ENCODE measurements around the gene PKNOX2. TPM values are rescaled to one million over a fixed set of nuclear protein-coding genes. Genes with fewer than 3 reads are reported as not detected.

The PKNOX2 gene
- total RNA-seq, 2 donors from 2014 or later: 5.5 to 6.9 TPM

DNA sequence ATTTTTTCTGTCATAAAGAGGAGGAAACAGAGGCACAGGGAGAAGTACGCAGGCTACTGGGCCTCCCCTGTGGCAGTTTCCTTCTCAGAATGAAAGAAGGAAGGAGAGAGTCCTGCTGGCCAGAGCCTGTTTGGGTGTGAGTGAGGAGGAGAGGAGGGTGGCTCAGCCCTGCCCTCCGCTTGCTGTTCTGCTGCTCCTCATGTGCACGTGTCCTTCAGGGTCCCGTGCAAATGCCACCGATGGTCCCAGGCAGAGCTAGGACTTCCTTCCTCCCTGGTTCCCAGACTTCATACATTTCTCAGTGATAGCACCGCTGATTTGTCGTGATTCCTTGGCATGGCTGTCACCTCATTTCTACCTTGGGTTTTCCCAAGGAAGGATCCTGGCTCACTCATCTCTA is 88.7 kb downstream of the PKNOX2 start:
- Histone ChIP-seq H3K9me3 (no peaks in the 10 kb centered on the region), H3K4me1 (peaks cover 0 to 20% of the 10 kb centered on the region in 2 donors), H3K4me3 (no peak overlapping the region), H3K36me3 (no peaks in the 10 kb centered on the region), H3K27ac (peak overlapping the region in 1 of 2 donors; percentile 11), H3K27me3 (no peaks in the 10 kb centered on the region)
- TF ChIP-seq, protein P1, sequence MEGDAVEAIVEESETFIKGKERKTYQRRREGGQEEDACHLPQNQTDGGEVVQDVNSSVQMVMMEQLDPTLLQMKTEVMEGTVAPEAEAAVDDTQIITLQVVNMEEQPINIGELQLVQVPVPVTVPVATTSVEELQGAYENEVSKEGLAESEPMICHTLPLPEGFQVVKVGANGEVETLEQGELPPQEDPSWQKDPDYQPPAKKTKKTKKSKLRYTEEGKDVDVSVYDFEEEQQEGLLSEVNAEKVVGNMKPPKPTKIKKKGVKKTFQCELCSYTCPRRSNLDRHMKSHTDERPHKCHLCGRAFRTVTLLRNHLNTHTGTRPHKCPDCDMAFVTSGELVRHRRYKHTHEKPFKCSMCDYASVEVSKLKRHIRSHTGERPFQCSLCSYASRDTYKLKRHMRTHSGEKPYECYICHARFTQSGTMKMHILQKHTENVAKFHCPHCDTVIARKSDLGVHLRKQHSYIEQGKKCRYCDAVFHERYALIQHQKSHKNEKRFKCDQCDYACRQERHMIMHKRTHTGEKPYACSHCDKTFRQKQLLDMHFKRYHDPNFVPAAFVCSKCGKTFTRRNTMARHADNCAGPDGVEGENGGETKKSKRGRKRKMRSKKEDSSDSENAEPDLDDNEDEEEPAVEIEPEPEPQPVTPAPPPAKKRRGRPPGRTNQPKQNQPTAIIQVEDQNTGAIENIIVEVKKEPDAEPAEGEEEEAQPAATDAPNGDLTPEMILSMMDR (IDR thresholded peaks at IDR 0.05): no peak
- no peak for DNase-seq (ENCODE audit: low spot score)

DNA sequence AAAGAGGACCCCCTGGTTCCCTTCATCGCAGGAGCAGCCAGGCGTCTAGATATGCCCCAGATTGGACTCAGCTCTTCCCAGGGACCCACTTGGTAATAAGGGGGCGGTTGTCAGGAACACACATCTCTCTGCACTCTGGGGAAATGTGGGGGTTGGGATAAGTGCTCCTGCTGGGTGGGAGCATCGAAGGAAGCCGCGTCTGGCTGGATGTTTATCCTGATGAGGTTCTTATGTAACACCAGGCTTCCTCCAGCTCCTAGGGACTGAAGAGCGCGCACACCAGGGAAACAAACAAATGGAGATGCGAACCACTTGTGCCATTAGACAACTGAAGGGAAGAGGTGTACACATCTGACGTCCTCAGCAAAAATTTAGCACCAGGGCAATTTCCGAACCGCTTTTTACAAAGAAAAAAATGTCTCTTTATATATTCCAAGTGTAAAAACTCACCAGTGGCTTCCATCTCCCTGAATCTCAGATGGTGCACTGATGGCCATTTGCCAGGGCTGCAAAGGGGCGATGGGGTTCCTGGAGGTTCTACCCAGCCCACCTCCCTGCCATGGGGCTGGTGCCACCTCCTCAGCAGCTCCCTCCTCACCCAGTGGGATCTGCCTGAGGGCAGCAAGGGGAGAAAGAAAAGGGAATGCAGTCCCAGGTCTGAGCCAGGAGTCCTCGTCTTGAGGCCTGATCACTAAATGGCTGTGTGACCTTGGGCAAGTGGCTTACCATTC is 89.4 kb downstream of the PKNOX2 start:
- Histone ChIP-seq H3K27ac (peak overlapping the region in 1 of 2 donors; percentile 11), H3K9me3 (no peaks in the 10 kb centered on the region), H3K4me1 (peaks cover 0 to 20% of the 10 kb centered on the region in 2 donors), H3K27me3 (no peaks in the 10 kb centered on the region), H3K36me3 (no peaks in the 10 kb centered on the region), H3K4me3 (no peak overlapping the region)
- no peak for DNase-seq (ENCODE audit: low spot score)
- TF ChIP-seq, protein P1 (IDR thresholded peaks at IDR 0.05): no peak

DNA sequence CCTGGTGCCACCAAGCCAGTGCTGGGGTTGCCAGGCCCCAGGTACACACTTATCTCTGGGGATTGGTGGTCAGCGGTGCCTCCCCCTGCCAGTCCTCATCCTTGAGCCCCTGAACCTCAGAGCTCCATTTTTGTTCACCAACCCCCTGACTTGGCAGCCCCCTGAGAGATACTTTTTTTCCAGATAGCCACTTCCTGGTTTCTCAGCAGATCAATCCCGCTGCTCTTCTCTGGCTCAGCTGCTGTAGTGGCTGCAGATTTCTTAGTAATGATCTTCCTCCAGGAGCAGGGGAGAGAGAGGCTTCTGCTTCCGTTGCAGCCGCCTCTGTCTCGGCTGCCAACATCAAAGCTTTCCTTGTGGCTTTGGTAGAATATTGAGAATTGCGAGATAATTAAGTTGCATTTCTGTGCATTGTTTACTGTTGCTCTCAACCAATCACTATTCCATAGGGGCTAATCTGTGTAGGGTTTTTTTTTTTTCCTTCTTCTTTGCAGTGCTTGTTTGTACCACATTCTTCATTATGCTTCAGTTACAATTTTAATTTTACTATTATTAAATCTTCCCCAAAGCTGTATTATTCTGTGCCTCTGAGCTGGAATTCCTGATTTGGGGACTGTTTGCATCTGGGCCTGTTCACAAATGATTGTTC is 92.1 kb downstream of the PKNOX2 start:
- Histone ChIP-seq H3K27ac (peak overlapping the region in 1 of 2 donors; percentile 11), H3K9me3 (no peaks in the 10 kb centered on the region), H3K4me1 (peaks cover 0 to 30% of the 10 kb centered on the region in 2 donors), H3K27me3 (no peaks in the 10 kb centered on the region), H3K4me3 (no peak overlapping the region), H3K36me3 (no peaks in the 10 kb centered on the region)
- TF ChIP-seq, protein P1 (IDR thresholded peaks at IDR 0.05): no peak
- no peak for DNase-seq (ENCODE audit: low spot score)

DNA sequence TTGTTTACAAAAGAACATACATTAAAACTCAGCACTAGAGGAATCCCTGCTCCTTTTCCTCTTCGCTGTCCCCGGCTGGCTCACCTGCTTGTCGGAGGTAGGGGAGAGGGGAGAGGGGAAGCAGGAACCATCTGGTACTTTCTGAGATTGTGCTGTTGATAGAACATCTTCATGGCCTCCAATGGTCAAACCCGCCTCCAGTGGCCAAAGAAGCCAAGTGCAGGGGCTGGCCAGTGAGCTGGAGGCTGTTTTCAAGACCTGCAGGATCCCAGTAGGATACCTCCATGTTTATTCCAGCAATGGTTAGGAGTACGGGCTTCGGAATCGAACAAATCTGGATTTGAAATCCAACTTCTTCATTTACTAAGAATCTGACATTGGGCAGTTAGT is 92.6 kb downstream of the PKNOX2 start:
- no peaks in the 10 kb centered on the region for H3K36me3 ChIP-seq
- no peaks in the 10 kb centered on the region for H3K27me3 ChIP-seq
- H3K4me1 ChIP-seq: peaks cover 0 to 35% of the 10 kb centered on the region in 2 donors
- DNase-seq (ENCODE audit: low spot score): no peak
- H3K27ac ChIP-seq: no peak overlapping the region
- no peak overlapping the region for H3K4me3 ChIP-seq
- TF ChIP-seq, protein P1 (IDR thresholded peaks at IDR 0.05): no peak
- H3K9me3 ChIP-seq: no peaks in the 10 kb centered on the region

DNA sequence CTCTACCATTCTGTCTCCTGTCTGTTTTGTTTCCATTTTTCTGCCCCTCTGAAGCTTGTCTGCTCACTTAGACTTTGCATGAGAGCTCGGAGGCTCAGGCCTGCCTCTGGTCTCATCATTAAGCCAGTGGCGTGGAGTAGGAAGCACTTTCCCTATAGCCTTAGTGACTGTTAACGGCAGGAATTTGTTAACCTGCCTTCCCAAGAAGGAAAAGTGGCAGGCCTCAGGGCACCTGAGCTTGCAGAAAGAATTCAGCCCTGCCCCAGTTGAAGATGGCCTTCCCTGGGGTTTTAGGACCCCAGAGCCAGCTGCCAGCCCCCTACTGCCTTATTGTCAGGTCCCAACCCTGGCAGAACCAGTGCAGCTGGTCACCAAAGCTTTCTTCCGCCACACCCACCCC is 93.2 kb downstream of the PKNOX2 start:
- no peak overlapping the region for H3K4me3 ChIP-seq
- H3K36me3 ChIP-seq: no peaks in the 10 kb centered on the region
- H3K9me3 ChIP-seq: no peaks in the 10 kb centered on the region
- no peaks in the 10 kb centered on the region for H3K27me3 ChIP-seq
- TF ChIP-seq, protein P1 (IDR thresholded peaks at IDR 0.05): no peak
- peaks cover 0 to 41% of the 10 kb centered on the region in 2 donors for H3K4me1 ChIP-seq
- H3K27ac ChIP-seq: no peak overlapping the region
- DNase-seq (ENCODE audit: low spot score): no peak

Measured in right atrium auricular region (tissue), 2 donors.